K562 (cell line): ENCODE results near the gene C16orf89.

Experiments used
- BCL6 ChIP-seq: fragments of 250-450 bp; sonication (Bioruptor Pico); IDR thresholded peaks from 2 replicates; pipeline ENCODE4 v1.4.0; 2020
- CHD1 ChIP-seq: fragments of 200-600 bp; sonication (generic); IDR thresholded peaks from one replicate; pipeline ENCODE4 v1.6.1; 2012; ENCODE audit warnings: mild to moderate bottlenecking, moderate library complexity, low read length, inconsistent platforms
- POLR2A ChIP-seq: fragments of 450-650 bp; conservative IDR thresholded peaks from 2 replicates; pipeline ENCODE4 v1.6.1; 2016
- TBP ChIP-seq: optimal IDR thresholded peaks from 2 replicates; pipeline ENCODE3; 2011; ENCODE audit warnings: low read depth, low read length, improper control_type of control experiment
- ZFP30 ChIP-seq: fragments of 250-450 bp; sonication (Bioruptor Pico); IDR thresholded peaks from 2 replicates; pipeline ENCODE4 v1.8.0; 2022; ENCODE audit warnings: moderate library complexity, mild to moderate bottlenecking, inconsistent platforms, borderline replicate concordance
- ZNF785 ChIP-seq: fragments of 250-450 bp; sonication (Bioruptor Pico); IDR thresholded peaks from 2 replicates; pipeline ENCODE4 v1.4.0; 2020; ENCODE audit warnings: mild to moderate bottlenecking
- TF ChIP-seq, protein P1 (sequence below), 3 experiments: IDR thresholded peaks in 2 of 3; conservative IDR thresholded peaks in 1 of 3; 2 replicates each; pipeline ENCODE4 v1.5.1; 2011 to 2012; ENCODE audit warnings: low read length in 3 of 3, mild to moderate bottlenecking in 3 of 3, control low read depth in 2 of 3, improper control_type of control experiment in 1 of 3, inconsistent platforms in 1 of 3, low read depth in 1 of 3, mixed read lengths in 1 of 3, moderate library complexity in 1 of 3; ENCODE audit not compliant: insufficient read depth in 2 of 3
- TF ChIP-seq, protein P2 (sequence below): sonication (generic); formaldehyde crosslinking; IDR thresholded peaks from 2 replicates; pipeline ENCODE4 v1.8.0; 2022; ENCODE audit warnings: missing genetic modification reagents, mild to moderate bottlenecking, borderline replicate concordance

DNA sequence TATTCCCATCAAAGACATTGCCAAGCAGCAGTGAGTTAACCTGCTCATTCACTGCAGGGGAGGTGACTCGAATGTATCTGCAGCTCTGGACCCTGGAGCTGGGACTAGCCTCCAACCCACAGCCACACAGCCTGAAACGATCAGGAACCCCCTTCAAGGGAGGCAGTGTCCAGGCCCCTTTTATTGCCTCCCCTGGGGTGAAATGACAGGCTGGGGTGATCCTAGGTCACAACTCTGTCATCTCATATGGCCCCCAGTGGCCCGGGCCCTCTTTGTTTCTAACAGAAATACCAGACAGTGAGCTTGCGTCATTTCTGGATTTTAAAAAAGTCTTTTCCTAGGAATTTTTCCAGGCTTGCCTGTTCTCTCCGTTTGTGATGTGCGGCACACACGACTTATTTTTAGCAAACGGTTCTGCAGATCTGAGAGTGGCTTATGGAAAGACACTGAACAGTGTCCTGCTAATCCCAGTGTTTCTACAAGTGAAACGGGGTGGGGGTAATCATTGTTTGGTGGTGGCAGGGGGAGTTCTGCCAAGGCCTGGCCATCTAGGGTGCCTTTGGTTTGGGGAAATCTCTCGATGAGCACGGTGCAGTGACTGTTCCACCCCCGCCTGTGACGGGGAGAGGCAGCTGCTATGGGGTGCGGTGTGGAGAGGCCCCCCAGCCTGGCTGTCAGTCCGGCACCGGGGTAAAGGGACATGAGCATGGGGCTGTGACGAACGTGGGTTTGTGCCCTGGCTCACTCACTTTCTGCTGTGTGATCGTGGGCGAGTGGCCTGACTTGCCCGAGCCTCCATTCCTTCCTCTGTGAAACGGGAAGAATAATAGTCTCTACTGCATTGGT is 59.2 kb downstream of the C16orf89 start:
- TF ChIP-seq, protein P1, sequence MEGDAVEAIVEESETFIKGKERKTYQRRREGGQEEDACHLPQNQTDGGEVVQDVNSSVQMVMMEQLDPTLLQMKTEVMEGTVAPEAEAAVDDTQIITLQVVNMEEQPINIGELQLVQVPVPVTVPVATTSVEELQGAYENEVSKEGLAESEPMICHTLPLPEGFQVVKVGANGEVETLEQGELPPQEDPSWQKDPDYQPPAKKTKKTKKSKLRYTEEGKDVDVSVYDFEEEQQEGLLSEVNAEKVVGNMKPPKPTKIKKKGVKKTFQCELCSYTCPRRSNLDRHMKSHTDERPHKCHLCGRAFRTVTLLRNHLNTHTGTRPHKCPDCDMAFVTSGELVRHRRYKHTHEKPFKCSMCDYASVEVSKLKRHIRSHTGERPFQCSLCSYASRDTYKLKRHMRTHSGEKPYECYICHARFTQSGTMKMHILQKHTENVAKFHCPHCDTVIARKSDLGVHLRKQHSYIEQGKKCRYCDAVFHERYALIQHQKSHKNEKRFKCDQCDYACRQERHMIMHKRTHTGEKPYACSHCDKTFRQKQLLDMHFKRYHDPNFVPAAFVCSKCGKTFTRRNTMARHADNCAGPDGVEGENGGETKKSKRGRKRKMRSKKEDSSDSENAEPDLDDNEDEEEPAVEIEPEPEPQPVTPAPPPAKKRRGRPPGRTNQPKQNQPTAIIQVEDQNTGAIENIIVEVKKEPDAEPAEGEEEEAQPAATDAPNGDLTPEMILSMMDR (IDR thresholded peaks at IDR 0.05 in 2 of 3, conservative IDR thresholded peaks at IDR 0.05 in 1 of 3; ENCODE audit: insufficient read depth in 2 of 3, low read depth in 1 of 3, low read length in 3 of 3), result no peak
- no peak for TF ChIP-seq POLR2A
- TF ChIP-seq ZFP30 (CRISPR knock-in tag), result no peak
- no peak for TF ChIP-seq BCL6 (CRISPR knock-in tag)
- no peak for TF ChIP-seq TBP
- no peak for TF ChIP-seq CHD1
- TF ChIP-seq, protein P2, sequence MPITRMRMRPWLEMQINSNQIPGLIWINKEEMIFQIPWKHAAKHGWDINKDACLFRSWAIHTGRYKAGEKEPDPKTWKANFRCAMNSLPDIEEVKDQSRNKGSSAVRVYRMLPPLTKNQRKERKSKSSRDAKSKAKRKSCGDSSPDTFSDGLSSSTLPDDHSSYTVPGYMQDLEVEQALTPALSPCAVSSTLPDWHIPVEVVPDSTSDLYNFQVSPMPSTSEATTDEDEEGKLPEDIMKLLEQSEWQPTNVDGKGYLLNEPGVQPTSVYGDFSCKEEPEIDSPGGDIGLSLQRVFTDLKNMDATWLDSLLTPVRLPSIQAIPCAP, result no peak
- TF ChIP-seq ZNF785, result no peak
